A673 (cell line): ENCODE results near the gene GTPBP10. TPM values are rescaled to one million over a fixed set of nuclear protein-coding genes. Genes with fewer than 3 reads are reported as not detected.

Source experiments
- BruUV-seq: library from RNA; stranded (reverse); fragments of 400-500 nt; replicated peaks from 2 replicates; lab custom pipeline; 2021; lab: Mats Ljungman, UMichigan
- CTCF ChIA-PET: fragments of 300-600 bp; sonication (Branson Sonifier 250); formaldehyde crosslinking; loops from one replicate; lab custom pipeline; 2022; ENCODE audit warnings: antibody characterized with exemption; lab: Charles Lee
- POLR2A ChIA-PET: fragments of 300-600 bp; sonication (Branson Sonifier 250); formaldehyde crosslinking; loops from one replicate; lab custom pipeline; 2022; ENCODE audit warnings: antibody characterized with exemption; ENCODE audit not compliant: low non-redundant PET; lab: Charles Lee
- DNase-seq: peaks from one replicate; pipeline ENCODE4 v3.0.0-alpha.2; 2015; ENCODE audit warnings: low spot score
- H3K27ac ChIP-seq: fragments of 200-600 bp; sonication (generic); 2 replicates; pipeline ENCODE4 v1.5.1; 2016; ENCODE audit warnings: mixed run types, low read depth, mild to moderate bottlenecking, mixed read lengths, antibody characterized with exemption, low read length; ENCODE audit not compliant: poor library complexity, severe bottlenecking
- H3K27me3 ChIP-seq: fragments of 200-600 bp; sonication (generic); replicated peaks from 2 replicates; pipeline ENCODE4 v1.6.1; 2017; ENCODE audit warnings: mixed run types, low read depth, mild to moderate bottlenecking, mixed read lengths, antibody characterized with exemption, low read length; ENCODE audit not compliant: insufficient read depth, poor library complexity
- H3K36me3 ChIP-seq: fragments of 200-600 bp; sonication (generic); 2 replicates; pipeline ENCODE4 v1.6.1; 2016; ENCODE audit warnings: mixed run types, mild to moderate bottlenecking, mixed read lengths, antibody characterized with exemption, low read length; ENCODE audit not compliant: insufficient read depth, poor library complexity, severe bottlenecking
- H3K4me1 ChIP-seq: fragments of 200-600 bp; sonication (generic); 2 replicates; pipeline ENCODE4 v1.6.1; 2017; ENCODE audit warnings: mixed run types, mild to moderate bottlenecking, mixed read lengths, antibody characterized with exemption, low read length; ENCODE audit not compliant: insufficient read depth, poor library complexity, severe bottlenecking
- H3K4me3 ChIP-seq: fragments of 200-600 bp; sonication (generic); 2 replicates; pipeline ENCODE4 v1.5.1; 2016; ENCODE audit warnings: low read depth, mixed run types, mild to moderate bottlenecking, mixed read lengths, low read length; ENCODE audit not compliant: poor library complexity, severe bottlenecking
- H3K9me3 ChIP-seq: fragments of 200-600 bp; sonication (generic); 2 replicates; pipeline ENCODE4 v1.6.1; 2016; ENCODE audit warnings: mixed run types, low read depth, mild to moderate bottlenecking, mixed read lengths, antibody characterized with exemption, low read length; ENCODE audit not compliant: poor library complexity, severe bottlenecking
- EZH2 ChIP-seq: fragments of 200-600 bp; sonication (generic); IDR thresholded peaks from 2 replicates; pipeline ENCODE4 v1.6.1; 2017; ENCODE audit warnings: borderline replicate concordance, low read depth, mild to moderate bottlenecking, mixed read lengths, antibody characterized with exemption, low read length; ENCODE audit not compliant: poor library complexity, severe bottlenecking
- intact Hi-C: fragments of 100-400 bp; cut with micrococcal nuclease; formaldehyde crosslinking; loops from one replicate; pipeline ENCODE4 v1.10.0; 2022; ENCODE audit not compliant: unreplicated experiment
- total RNA-seq: library from RNA; stranded (reverse); gene quantifications from 2 replicates; pipeline ENCODE4 v1.2.3, GENCODE V29; 2021
- TF ChIP-seq, protein P1 (sequence below): fragments of 300-800, 200-600 bp; sonication (generic); conservative IDR thresholded peaks from 2 replicates; pipeline ENCODE4 v1.5.1; 2017; ENCODE audit warnings: low read depth, mild to moderate bottlenecking, antibody characterized with exemption, low read length, moderate library complexity, mixed read lengths

Gene GTPBP10
- total RNA-seq, 1 experiment from 2014 or later, result 34.7 TPM

DNA sequence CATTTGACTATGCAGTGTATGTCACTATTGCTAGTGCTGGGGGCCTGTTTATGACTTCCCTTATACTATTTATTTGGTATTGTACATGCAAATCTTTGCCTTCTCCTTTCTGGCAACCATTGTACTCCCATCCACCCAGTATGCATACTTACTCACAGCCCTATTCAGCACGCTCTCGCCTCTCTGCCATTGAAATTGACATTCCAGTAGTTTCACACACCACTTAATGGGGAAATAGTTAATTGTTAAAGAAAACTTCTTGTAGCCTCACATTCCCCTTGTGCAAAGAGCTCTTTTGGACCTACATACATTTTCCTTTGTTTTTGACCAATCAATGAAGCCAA lies 66.6 kb downstream of the GTPBP10 start:
- peaks cover 6% of the 10 kb centered on the region for H3K4me1 ChIP-seq
- no peaks in the 10 kb centered on the region for H3K27me3 ChIP-seq
- peaks cover 20% of the 10 kb centered on the region for H3K36me3 ChIP-seq
- ChIA-PET CTCF (no interaction called here), POLR2A (no interaction called here)
- no peaks in the 10 kb centered on the region for H3K9me3 ChIP-seq
- no TSS peak for BruUV-seq
- H3K27ac ChIP-seq, result no peak overlapping the region
- no peak overlapping the region for H3K4me3 ChIP-seq
- TF ChIP-seq, protein P1, sequence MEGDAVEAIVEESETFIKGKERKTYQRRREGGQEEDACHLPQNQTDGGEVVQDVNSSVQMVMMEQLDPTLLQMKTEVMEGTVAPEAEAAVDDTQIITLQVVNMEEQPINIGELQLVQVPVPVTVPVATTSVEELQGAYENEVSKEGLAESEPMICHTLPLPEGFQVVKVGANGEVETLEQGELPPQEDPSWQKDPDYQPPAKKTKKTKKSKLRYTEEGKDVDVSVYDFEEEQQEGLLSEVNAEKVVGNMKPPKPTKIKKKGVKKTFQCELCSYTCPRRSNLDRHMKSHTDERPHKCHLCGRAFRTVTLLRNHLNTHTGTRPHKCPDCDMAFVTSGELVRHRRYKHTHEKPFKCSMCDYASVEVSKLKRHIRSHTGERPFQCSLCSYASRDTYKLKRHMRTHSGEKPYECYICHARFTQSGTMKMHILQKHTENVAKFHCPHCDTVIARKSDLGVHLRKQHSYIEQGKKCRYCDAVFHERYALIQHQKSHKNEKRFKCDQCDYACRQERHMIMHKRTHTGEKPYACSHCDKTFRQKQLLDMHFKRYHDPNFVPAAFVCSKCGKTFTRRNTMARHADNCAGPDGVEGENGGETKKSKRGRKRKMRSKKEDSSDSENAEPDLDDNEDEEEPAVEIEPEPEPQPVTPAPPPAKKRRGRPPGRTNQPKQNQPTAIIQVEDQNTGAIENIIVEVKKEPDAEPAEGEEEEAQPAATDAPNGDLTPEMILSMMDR, result no peak
- TF ChIP-seq EZH2, result no peak
- no peak for DNase-seq
- intact Hi-C loops, result loop anchor here (5.0 kb wide), 1 partner anchor 146 kb away; no protein-coding TSS in a partner anchor

DNA sequence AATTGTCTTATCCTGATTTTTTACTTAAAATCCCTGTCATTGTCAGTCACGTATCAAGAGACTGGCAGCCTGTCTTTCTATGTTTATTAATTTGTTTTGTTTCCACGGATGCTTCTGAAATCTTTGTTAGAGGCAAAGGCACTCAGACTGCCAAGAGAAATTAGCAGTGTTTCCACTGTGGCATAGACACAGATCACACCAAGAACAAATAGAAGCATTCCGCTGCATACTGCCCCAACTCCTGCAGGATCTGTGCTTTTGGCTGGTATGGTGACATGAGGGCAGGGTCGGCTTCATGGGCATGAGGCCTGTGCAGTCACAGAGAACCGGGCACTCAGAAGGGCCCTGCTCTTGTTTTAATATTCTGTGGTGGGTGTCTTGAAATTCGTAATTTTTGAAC lies 75.1 kb downstream of the GTPBP10 start:
- Histone ChIP-seq H3K9me3 (no peaks in the 10 kb centered on the region), H3K4me3 (no peak overlapping the region), H3K36me3 (no peaks in the 10 kb centered on the region), H3K27me3 (no peaks in the 10 kb centered on the region), H3K4me1 (no peaks in the 10 kb centered on the region), H3K27ac (no peak overlapping the region)
- BruUV-seq, result no TSS peak
- TF ChIP-seq, protein P1, result no peak
- no peak for TF ChIP-seq EZH2
- ChIA-PET POLR2A (no interaction called here), CTCF (no interaction called here)
- DNase-seq, result no peak
- intact Hi-C loops, result no loop called here

DNA sequence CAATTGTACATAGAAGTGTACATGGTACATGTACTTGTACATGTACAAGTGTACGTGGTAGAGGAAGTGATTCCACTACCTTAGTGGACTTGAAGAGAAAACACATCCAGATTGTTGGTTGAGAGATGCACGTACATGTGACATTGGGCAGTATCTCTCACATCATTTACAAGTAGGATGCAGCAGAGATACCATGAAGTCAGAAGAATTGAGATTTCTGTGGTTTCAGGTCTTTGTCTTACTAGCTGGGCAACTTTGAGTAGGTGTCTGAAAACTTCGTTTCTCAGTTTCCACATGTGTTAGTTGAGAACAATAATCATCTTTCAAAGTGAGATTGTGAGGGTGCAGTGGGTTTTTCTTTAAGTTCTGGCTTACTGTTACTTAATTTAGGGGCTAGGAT lies 78.2 kb downstream of the GTPBP10 start:
- Histone ChIP-seq H3K27ac (no peak overlapping the region), H3K4me1 (peaks cover 9% of the 10 kb centered on the region), H3K4me3 (no peak overlapping the region), H3K27me3 (no peaks in the 10 kb centered on the region), H3K9me3 (no peaks in the 10 kb centered on the region), H3K36me3 (no peaks in the 10 kb centered on the region)
- POLR2A ChIA-PET, result no interaction called here
- BruUV-seq, result no TSS peak
- intact Hi-C loops, result loop anchor here (5.0 kb wide), 2 partner anchors 212 to 1877 kb away; partner anchors contain the start of gene STEAP2
- CTCF ChIA-PET, result no interaction called here
- no peak for TF ChIP-seq EZH2
- TF ChIP-seq, protein P1, result no peak
- no peak for DNase-seq
